GM18498 (cell line): ENCODE results near the gene MED15.
A peak's percentile ranks its signal among the peaks of the same experiment; 100 is the strongest.
"Not testable (repeated sequence)": the region's sequence is repeated elsewhere in the genome, so short reads cannot be mapped to it uniquely, and the experiment has no call there.

ENCODE experiments used
- ATAC-seq: cut with Tn5 transposase; IDR thresholded peaks from one replicate; pipeline ENCODE4 v1.9.1; 2021; ENCODE audit warnings: mild to moderate bottlenecking, moderate library complexity; ENCODE audit not compliant: unreplicated experiment

The MED15 gene

GRCh38 chr22:20594486-20594885 is 87.1 kb downstream of the MED15 start:
- not testable (repeated sequence) for ATAC-seq

- no peak for ATAC-seq
Observed at GRCh38 chr22:20595461-20595860, 88.1 kb downstream of the MED15 start.

GRCh38 chr22:20599117-20599516 is 91.7 kb downstream of the MED15 start:
- ATAC-seq, result no peak

- no peak for ATAC-seq
Observed at GRCh38 chr22:20600137-20600673, 92.8 kb downstream of the MED15 start.

- ATAC-seq, result no peak
Observed at GRCh38 chr22:20601308-20601707, 93.9 kb downstream of the MED15 start.

GRCh38 chr22:20602609-20603164 is 95.3 kb downstream of the MED15 start:
- ATAC-seq, result no peak

- ATAC-seq, result no peak
Observed at GRCh38 chr22:20604092-20604747, 96.8 kb downstream of the MED15 start.

- ATAC-seq, result no peak
Observed at GRCh38 chr22:20604776-20605221, 97.4 kb downstream of the MED15 start.

- no peak for ATAC-seq
Observed at GRCh38 chr22:20605328-20605727, 97.9 kb downstream of the MED15 start.

GRCh38 chr22:20606041-20606783 is 98.8 kb downstream of the MED15 start:
- peak; percentile 55 for ATAC-seq

GRCh38 chr22:20606784-20607128 is 99.3 kb downstream of the MED15 start:
- ATAC-seq, result no peak

GRCh38 chr22:20607157-20607907 is 99.9 kb downstream of the MED15 start:
- no peak for ATAC-seq

- ATAC-seq, result no peak
Observed at GRCh38 chr22:20610243-20610686, 102.9 kb downstream of the MED15 start.

- no peak for ATAC-seq
Observed at GRCh38 chr22:20610757-20611156, 103.3 kb downstream of the MED15 start.

- no peak for ATAC-seq
Observed at GRCh38 chr22:20611418-20611817, 104.0 kb downstream of the MED15 start.

GRCh38 chr22:20613301-20613700 is 105.9 kb downstream of the MED15 start:
- ATAC-seq, result no peak

- ATAC-seq, result no peak
Observed at GRCh38 chr22:20615021-20615420, 107.6 kb downstream of the MED15 start.

GRCh38 chr22:20615533-20616450 is 108.4 kb downstream of the MED15 start:
- ATAC-seq, result no peak

- no peak for ATAC-seq
Observed at GRCh38 chr22:20616451-20617043, 109.1 kb downstream of the MED15 start.

- no peak for ATAC-seq
Observed at GRCh38 chr22:20618488-20618887, 111.1 kb downstream of the MED15 start.
